MG63 (cell line): ENCODE measurements around the gene PHLDA2. TPM values are rescaled to one million over a fixed set of nuclear protein-coding genes. Genes with fewer than 3 reads are reported as not detected.
A peak's percentile ranks its signal among the peaks of the same experiment; 100 is the strongest.
"Not testable (repeated sequence)": the region's sequence is repeated elsewhere in the genome, so short reads cannot be mapped to it uniquely, and the experiment has no call there.

Experiments
- DNase-seq: peaks from one replicate; pipeline ENCODE4 v3.0.0-alpha.2; 2020
- H3K27me3 ChIP-seq: fragments of 250-450 bp; sonication (Bioruptor Pico); 2 replicates; pipeline ENCODE4 v1.5.1; 2020; ENCODE audit warnings: mild to moderate bottlenecking, moderate library complexity
- H3K36me3 ChIP-seq: fragments of 250-450 bp; sonication (Bioruptor Pico); 2 replicates; pipeline ENCODE4 v1.5.1; 2020; ENCODE audit warnings: mild to moderate bottlenecking, moderate library complexity
- H3K4me3 ChIP-seq: fragments of 250-450 bp; sonication (Bioruptor Pico); 2 replicates; pipeline ENCODE4 v1.5.1; 2020; ENCODE audit warnings: mild to moderate bottlenecking, moderate library complexity
- H3K9me3 ChIP-seq: fragments of 250-450 bp; sonication (Bioruptor Pico); 2 replicates; pipeline ENCODE4 v1.5.1; 2020; ENCODE audit warnings: mild to moderate bottlenecking, moderate library complexity
- total RNA-seq: library from RNA; depleted of rRNA; stranded (reverse); fragments of >200 nt; shearing (Covaris generic); gene quantifications from 2 replicates; pipeline ENCODE4 v1.2.3, GENCODE V29; 2014; ENCODE audit warnings: low replicate concordance

The PHLDA2 gene
- total RNA-seq, 1 experiment from 2014 or later: 26.4 TPM

DNA sequence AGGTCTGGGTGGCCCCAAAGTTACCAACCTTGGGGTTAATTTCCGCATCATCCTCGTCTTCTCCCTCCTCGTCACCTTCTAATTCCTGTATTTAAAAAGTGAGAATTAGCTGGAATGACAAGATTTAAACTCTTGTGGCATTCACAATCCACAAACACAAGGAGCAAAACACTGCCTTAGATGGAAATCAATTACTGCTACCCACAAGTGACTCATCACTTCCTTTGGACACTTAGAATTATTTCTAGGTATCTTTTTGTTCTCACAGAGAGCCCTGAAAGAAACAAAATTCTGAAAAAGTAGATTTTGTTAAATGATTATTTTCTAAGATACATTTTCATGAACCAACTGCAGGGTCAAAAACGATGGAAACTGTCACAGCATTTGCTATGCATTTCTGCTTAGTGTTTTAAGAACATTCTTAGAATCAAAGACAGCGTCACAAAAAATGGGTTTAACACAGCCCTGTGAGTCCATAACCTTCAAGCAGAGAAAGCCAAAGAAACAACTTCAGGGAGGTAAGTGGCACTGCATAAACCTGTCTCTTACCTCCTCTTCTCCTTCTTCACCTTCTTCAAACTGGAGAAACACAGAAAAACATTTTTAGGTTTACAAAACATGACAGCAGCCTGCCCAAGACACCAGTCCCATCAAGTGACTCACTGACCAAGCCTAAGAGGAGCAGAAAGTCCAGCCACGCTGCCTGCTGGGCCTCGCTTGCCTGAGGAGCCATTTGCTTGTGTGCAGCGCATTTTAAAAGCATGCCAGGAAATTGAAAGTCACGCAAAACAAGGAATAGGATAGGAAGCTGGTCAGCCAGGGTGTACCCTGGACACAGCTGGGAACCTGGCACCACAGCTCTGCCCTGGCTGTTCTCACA is 22.3 kb upstream of the PHLDA2 start:
- Histone ChIP-seq H3K4me3 (no peak overlapping the region), H3K27me3 (no peaks in the 10 kb centered on the region), H3K9me3 (no peaks in the 10 kb centered on the region), H3K36me3 (peaks cover 47% of the 10 kb centered on the region)
- DNase-seq: peak; percentile 76

DNA sequence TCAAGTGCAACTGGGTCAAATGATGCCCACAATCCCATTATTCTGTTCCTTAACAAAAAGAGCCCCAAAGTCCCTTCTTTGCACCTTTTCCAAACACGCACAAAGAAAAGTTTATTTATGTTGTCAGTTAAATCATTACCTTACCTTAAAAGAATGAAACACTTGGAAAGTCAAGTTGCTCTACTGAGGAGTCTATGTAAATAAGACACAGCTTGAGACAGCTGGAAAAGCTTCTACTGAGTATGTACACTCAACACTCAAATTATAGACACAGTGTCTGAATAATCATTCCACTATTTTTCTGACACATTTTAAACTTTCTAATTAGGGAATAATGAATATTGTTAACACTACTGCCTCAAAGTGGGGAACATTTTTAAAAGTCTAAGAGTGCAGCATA is 21.6 kb upstream of the PHLDA2 start:
- Histone ChIP-seq H3K9me3 (no peaks in the 10 kb centered on the region), H3K36me3 (peaks cover 45% of the 10 kb centered on the region), H3K27me3 (no peaks in the 10 kb centered on the region), H3K4me3 (no peak overlapping the region)
- DNase-seq: no peak

DNA sequence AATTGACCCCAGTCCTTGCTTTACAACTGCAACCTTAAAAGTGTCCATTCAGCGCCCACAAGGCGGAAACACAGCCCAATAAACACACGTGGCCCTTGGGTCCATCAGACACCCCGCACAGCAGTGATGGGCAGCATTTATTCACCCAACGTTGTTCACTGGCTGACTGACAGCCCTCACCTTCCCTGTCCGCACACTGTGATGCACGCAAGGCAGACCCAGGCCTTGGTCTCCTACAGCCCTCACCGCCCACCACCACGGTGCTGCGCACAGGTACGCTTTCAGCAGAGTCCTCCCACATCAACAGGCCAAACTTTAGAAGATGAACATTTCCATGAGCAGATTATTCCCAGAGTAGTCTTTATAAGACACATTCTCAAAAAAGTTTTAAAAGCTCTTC is 20.7 kb upstream of the PHLDA2 start:
- Histone ChIP-seq H3K4me3 (no peak overlapping the region), H3K27me3 (no peaks in the 10 kb centered on the region), H3K36me3 (peaks cover 42% of the 10 kb centered on the region), H3K9me3 (no peaks in the 10 kb centered on the region)
- no peak for DNase-seq

DNA sequence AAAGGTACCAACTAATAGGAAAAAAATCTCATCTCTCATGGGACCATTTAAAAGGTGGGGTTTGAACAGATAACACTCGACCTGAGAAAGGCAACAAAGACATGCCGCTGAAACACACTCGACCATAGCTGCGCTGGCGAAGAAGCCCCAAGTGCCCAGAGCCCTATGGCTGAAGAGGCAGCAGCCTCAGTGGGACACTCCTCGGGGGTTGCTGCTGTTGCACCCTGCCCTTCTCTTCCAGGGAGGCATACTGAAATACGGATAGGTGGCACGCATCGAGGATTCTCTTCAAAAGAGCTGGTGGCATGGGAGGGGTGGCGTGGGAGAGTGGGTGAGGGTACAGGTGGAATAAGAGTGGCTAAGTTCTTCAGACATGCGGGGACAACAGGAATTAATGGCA is 18.5 kb upstream of the PHLDA2 start:
- Histone ChIP-seq H3K9me3 (no peaks in the 10 kb centered on the region), H3K36me3 (peaks cover 40% of the 10 kb centered on the region), H3K27me3 (no peaks in the 10 kb centered on the region), H3K4me3 (no peak overlapping the region)
- DNase-seq: no peak

DNA sequence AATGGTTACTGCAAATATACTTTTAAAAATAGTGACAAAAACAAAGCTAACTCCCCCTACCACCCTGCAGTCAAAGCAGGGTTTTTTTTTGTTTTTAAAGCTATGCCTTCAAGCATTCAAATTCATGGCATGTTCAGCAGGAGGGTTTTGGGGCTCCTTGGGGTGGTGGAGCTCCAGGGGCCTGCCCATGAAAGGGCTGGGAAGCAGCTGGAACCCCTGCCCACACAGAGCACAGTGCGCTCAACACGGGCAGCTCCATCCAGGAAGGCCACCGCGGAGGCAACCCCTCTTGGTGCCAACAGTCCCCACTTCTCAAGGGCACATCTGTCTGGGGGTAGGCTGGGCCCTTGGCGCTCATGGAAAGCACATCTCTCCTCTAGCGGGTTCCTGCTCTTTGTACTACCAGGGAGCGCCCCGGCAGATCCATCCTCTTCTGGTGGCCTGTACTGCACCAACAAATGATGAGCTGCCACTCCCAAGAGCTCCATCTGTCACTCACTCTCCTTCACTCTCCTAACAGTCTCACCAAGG is 16.6 kb upstream of the PHLDA2 start:
- H3K27me3 ChIP-seq: no peaks in the 10 kb centered on the region
- H3K36me3 ChIP-seq: peaks cover 28% of the 10 kb centered on the region
- no peaks in the 10 kb centered on the region for H3K9me3 ChIP-seq
- DNase-seq: no peak
- H3K4me3 ChIP-seq: no peak overlapping the region

DNA sequence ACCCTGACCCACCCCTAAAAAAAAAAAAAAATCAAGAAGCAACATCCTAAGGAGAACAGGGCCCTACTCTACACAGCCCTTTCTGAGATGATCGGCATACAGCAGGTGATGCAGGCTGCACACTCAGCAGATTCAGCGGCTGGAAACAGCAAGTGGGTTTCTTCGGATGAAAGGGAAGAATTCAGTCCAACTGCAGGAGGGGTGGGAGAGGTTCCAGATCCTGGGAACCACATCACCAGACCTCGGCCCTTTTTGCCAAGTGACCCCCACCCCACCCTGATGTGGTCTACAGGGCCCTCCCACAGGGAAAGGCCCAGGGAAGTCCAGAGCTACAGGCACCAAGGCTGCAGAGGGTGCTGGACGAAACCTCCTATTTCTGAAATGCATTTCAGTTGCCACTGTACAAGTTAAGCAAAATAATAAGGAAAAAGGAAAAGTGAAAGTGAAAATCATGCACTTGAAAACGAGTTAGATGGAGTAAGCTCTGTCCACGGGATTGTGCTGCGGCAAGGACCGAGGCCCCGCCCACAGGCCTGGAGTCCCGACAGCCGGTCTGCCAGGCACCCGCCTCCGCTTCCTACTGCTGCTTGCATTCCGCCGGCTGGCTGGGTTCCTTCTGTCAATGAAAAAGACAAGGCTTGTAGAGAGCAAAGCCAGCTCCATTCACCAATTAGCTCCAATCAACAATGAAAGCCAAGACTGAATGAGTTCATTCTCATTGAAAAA is 16.0 kb upstream of the PHLDA2 start:
- no peaks in the 10 kb centered on the region for H3K9me3 ChIP-seq
- H3K36me3 ChIP-seq: peaks cover 22% of the 10 kb centered on the region
- peak; percentile 86 for DNase-seq
- H3K27me3 ChIP-seq: no peaks in the 10 kb centered on the region
- H3K4me3 ChIP-seq: no peak overlapping the region

DNA sequence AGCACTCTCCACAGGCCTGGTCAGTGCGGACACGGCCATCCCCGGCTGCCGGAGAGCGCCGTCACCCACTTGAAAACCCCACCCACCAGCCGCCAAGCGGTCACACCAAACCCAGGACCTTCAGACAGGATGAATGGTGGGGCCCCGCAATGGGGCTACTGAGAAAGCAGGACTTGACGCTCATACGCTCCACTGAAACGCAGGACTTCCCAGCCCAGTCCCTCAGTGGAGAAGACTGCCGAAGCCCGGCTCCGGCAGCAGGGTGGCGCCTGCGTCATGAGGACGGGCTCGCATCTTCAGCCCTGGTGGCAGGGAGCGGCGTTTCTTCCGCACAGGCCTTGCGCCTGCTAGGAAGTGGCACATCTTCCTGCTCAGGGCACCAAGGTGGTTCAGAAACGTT is 15.3 kb upstream of the PHLDA2 start:
- no peaks in the 10 kb centered on the region for H3K9me3 ChIP-seq
- H3K36me3 ChIP-seq: peaks cover 17% of the 10 kb centered on the region
- no peak for DNase-seq
- H3K4me3 ChIP-seq: no peak overlapping the region
- no peaks in the 10 kb centered on the region for H3K27me3 ChIP-seq

DNA sequence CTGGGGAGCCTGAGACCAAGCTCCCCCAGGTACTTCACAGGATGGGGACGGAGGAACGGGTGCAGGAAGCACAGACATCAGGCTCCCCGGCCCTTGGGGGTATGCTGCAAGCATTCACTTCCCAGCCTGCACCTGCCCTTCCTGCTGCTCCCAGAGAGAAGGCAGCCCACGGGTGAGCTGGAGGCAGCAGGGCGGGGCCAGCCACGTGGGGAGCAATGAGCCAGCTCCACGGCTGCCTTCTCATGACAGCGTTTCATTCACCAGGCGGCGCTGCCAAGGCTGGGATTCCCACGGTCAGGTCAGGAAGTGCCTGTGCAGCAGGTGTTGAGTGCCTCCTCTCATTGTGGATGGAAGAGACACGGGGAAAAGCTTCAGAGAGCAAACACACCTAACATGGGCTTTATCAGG is 14.5 kb upstream of the PHLDA2 start:
- Histone ChIP-seq H3K36me3 (peaks cover 14% of the 10 kb centered on the region), H3K9me3 (no peaks in the 10 kb centered on the region), H3K4me3 (no peak overlapping the region), H3K27me3 (no peaks in the 10 kb centered on the region)
- DNase-seq: no peak

DNA sequence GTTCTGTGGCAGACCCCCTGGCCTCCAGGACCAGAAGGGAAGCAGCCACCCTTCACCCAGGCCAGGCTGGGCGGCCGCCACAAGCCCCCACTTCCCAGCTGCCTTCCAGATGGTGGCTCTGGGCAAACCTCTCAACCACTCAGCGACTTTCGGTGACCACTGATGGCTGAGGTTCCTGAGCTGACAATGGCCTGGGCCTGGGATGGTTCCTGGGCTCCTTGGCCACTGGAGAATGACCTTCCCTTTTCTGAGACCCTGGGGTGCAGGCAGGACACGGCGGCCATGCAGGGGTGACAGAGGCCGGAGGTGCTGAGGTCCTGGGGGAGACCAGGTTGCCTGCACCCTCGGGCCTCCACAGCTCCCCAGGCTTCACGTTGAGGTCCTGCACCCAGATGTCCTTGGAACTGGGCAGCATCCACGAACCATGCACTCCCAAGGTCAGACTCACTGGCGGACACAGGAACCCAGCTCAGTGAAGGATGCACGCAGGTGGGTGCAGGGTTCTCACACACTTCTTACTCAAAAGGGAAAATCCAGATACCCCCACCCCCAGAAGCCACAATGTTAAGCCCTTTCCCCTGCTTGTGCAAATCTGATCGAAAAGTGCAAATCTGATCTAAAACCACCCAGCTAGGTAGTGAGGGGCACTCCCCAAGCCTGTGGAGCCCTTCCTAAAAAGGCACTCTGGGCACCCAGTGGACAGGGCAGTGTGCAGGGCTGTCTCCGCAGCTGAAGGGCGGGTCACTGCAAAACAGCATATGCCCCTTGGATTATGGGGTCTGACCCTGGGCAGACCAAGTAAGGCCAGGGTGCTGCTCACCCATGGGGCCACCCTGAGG is 13.9 kb upstream of the PHLDA2 start:
- Histone ChIP-seq H3K27me3 (no peaks in the 10 kb centered on the region), H3K9me3 (no peaks in the 10 kb centered on the region), H3K36me3 (peaks cover 10% of the 10 kb centered on the region), H3K4me3 (no peak overlapping the region)
- no peak for DNase-seq

DNA sequence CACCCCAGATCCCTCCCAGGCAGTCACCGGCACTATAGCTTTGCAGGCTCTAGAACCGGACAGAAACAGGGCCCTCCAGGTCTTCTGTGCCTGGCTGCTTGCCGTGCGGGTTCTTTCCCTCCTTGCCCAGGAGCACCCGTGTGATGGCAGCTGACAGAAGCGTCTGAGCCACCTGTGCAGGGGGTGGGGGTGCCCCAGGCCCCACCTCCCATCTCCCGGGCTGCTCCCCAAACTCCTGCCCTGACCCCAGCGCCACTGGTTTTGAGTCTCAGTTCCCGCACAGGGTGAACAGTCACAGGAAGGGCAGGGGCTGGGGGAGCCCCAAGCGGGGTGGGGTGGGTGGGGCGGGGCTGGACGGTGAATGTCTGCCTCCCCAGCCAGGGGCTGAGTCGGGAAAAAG is 13.2 kb upstream of the PHLDA2 start:
- no peak for DNase-seq
- Histone ChIP-seq H3K27me3 (no peaks in the 10 kb centered on the region), H3K9me3 (no peaks in the 10 kb centered on the region), H3K4me3 (no peak overlapping the region), H3K36me3 (peaks cover 10% of the 10 kb centered on the region)

DNA sequence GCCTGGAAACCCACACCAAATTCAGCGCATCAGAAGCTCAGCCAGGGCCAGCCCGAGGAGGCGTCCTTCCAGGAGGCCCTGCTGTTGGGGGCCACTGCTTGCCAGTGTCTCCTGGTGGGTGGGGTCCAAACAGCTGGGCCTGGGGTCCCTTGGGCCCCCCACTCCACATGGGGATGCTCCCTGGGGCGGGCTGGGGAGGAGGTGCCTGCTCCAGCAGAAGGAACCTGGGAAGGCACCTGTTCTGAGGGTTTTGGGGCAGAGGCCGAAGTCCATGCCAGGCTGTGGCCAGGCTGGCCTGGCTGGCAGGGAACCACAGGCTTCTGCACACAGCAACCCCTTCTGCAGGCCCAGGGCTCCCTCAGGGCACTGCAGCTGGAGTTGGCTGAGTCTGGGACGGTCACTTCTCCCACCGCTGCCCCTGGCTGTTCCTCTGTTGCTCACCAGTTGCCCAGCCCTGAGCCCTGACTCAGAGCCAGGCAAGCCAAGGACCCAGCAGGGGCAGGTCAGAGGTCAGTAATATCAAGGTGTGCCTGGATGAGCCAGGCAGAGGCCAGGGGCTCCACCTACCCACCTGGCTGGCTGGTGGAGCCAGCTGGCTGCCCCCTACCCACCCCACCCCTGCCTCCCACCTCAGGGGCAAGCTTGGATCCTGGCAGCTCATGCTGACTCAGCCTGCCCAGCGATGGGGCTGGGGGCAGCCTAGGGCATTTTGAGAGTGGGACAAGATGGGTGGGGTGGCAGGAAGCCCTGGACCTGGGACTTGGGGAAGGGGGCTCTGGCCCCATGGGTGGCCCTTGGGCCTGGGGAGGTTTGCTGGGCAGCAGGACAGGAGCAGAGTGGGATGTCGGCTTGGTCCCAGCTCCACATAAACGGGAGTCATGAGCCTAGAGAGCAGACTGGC is 12.0 kb upstream of the PHLDA2 start:
- Histone ChIP-seq H3K9me3 (no peaks in the 10 kb centered on the region), H3K27me3 (no peaks in the 10 kb centered on the region), H3K36me3 (peaks cover 10% of the 10 kb centered on the region), H3K4me3 (no peak overlapping the region)
- DNase-seq: peak; percentile 77

DNA sequence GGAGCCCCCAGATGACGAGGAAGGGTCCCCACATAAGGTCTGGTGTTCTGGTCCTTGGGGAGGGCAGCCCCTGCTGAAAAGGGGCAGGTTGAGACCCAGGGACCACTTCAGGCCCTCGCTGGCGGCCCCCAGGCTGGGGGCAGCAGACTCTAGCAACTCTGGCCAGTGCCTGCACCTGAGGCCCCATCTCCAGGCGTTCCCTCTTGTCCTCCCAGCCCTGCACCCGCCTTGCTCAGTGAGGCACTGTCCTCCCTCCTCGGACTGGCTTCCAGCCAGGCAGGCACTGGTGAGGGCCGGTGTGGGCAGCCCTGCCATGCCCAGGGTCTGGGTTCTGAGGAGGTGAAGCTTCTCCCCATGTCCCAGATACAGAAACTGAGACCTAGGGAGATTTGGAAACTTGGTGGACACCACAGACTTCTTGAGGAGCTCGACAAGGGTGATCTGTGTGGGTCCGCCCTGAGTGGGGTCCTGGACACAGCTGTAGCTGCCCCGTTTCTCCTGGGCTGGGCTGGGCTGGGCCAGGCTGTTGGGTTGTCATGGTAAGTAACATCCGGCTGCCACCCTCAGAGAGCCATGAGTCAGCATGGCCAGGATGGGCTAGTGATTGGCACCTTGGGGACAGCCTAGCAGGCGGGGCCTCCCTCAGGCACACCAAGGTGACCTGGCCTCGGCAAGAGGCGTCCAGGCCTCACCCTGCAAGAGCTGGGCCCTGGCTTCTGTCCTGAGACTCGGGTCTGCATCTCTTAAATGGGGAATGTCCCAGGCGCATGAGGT is 11.1 kb upstream of the PHLDA2 start:
- Histone ChIP-seq H3K27me3 (no peaks in the 10 kb centered on the region), H3K9me3 (no peaks in the 10 kb centered on the region), H3K36me3 (peaks cover 10% of the 10 kb centered on the region), H3K4me3 (no peak overlapping the region)
- peak; percentile 55 for DNase-seq

DNA sequence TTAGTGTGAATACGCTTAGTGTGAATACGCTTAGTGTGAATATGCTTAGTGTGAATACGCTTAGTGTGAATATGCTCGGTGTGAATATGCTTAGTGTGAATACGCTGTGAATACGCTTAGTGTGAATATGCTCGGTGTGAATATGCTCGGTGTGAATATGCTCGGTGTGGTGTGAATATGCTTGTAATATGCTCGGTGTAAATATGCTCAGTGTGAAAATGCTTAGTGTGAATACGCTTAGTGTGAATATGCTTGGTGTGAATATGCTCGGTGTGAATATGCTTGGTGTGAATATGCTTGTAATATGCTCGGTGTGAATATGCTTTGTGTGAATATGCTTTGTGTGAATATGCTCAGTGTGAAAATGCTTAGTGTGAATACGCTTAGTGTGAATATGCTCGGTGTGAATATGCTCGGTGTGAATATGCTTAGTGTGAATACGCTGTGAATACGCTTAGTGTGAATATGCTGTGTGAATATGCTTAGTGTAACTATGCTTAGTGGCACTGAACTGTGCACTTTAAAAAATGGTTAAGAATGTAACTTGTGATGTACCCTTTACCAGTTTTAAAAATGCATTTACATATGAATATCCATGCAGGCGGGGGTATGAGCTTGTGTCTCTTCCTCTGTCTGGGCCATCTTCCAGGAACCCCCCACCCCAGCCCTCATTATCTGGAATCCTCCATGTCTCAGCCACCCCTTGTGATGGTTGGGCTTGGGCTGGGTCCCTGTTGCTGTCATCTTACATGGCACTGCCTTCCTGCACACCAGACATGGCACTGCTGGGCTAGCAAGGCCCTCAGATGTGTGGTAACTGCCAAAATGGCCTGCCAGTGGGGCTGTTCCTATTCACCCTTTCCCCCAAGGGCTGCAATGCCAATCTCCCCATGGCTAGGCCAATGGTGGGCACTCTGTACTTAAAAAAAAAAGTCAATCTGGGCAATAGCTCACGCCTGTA is 9.5 kb upstream of the PHLDA2 start:
- not testable (repeated sequence) for H3K36me3 ChIP-seq, H3K9me3 ChIP-seq, H3K27me3 ChIP-seq, DNase-seq, H3K4me3 ChIP-seq

DNA sequence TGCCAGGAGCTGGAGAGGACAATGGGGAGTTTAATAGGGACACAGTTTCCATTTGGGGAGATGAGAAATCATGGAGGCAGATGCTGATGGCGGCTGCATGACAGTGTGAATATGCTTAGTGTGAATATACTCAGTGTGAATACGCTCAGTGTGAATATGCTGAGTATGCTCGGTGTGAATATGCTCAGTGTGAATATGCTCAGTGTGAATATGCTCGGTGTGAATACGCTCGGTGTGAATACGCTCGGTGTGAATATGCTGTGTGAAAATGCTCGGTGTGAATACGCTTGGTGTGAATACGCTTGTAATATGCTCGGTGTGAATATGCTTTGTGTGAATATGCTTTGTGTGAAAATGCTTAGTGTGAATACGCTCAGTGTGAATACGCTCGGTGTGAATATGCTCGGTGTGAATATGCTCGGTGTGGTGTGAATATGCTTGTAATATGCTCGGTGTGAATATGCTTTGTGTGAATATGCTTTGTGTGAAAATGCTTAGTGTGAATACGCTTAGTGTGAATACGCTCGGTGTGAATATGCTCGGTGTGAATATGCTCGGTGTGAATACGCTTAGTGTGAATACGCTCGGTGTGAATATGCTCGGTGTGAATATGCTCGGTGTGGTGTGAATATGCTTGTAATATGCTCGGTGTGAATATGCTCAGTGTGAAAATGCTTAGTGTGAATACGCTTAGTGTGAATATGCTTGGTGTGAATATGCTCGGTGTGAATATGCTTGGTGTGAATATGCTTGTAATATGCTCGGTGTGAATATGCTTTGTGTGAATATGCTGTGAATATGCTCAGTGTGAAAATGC is 8.6 kb upstream of the PHLDA2 start:
- H3K36me3 ChIP-seq, DNase-seq, H3K9me3 ChIP-seq, H3K4me3 ChIP-seq, H3K27me3 ChIP-seq: not testable (repeated sequence)
